NCI-H526 treated with DMSO at 0.1 percent for 48 hours (cell line): ENCODE measurements around the gene PAM.
A peak's percentile ranks its signal among the peaks of the same experiment; 100 is the strongest.
"Not testable (repeated sequence)": the region's sequence is repeated elsewhere in the genome, so short reads cannot be mapped to it uniquely, and the experiment has no call there.

Experiments used
- DNase-seq: peaks from one replicate; lab custom pipeline; 2025; lab: John Stamatoyannopoulos, UW

PAM gene

GRCh38 chr5:102941111-102941510 lies 186.0 kb downstream of the PAM start:
- no peak for DNase-seq

GRCh38 chr5:102946414-102946813 lies 191.3 kb downstream of the PAM start:
- DNase-seq: no peak

- DNase-seq: no peak
Measured at GRCh38 chr5:102946971-102947370, 191.9 kb downstream of the PAM start.

GRCh38 chr5:102955488-102955887 lies 200.4 kb downstream of the PAM start:
- no peak for DNase-seq

GRCh38 chr5:102956599-102956998 lies 201.5 kb downstream of the PAM start:
- no peak for DNase-seq

GRCh38 chr5:102957141-102957540 lies 202.0 kb downstream of the PAM start:
- DNase-seq: no peak

GRCh38 chr5:102958481-102959011 lies 203.4 kb downstream of the PAM start:
- no peak for DNase-seq

GRCh38 chr5:102959055-102959454 lies 203.9 kb downstream of the PAM start:
- DNase-seq: no peak

GRCh38 chr5:102961671-102962070 lies 206.6 kb downstream of the PAM start:
- DNase-seq: no peak

GRCh38 chr5:102965653-102966052 lies 210.5 kb downstream of the PAM start:
- no peak for DNase-seq

GRCh38 chr5:102969641-102970040 lies 214.5 kb downstream of the PAM start:
- no peak for DNase-seq

GRCh38 chr5:102971676-102972293 lies 216.7 kb downstream of the PAM start:
- DNase-seq: peak; percentile 21

GRCh38 chr5:102974177-102974576 lies 219.1 kb downstream of the PAM start:
- no peak for DNase-seq

GRCh38 chr5:102975045-102975444 lies 219.9 kb downstream of the PAM start:
- DNase-seq: no peak

GRCh38 chr5:102975457-102976182 lies 220.5 kb downstream of the PAM start:
- no peak for DNase-seq

GRCh38 chr5:102981957-102982635 lies 227.0 kb downstream of the PAM start:
- DNase-seq: no peak

GRCh38 chr5:102986074-102986473 lies 231.0 kb downstream of the PAM start:
- no peak for DNase-seq

- DNase-seq: no peak
Measured at GRCh38 chr5:102988459-102988858, 233.4 kb downstream of the PAM start.

GRCh38 chr5:102991802-102992201 lies 236.7 kb downstream of the PAM start:
- DNase-seq: no peak

GRCh38 chr5:102996011-102996575 lies 241.0 kb downstream of the PAM start:
- no peak for DNase-seq

- DNase-seq: no peak
Measured at GRCh38 chr5:102998224-102998623, 243.1 kb downstream of the PAM start.

GRCh38 chr5:102999191-102999590 lies 244.1 kb downstream of the PAM start:
- no peak for DNase-seq

- not testable (repeated sequence) for DNase-seq
Measured at GRCh38 chr5:102999621-103000020, 244.5 kb downstream of the PAM start.
